Measurements from ENCODE around the gene GNAZ. TPM values are rescaled to one million over a fixed set of nuclear protein-coding genes. Genes with fewer than 3 reads are reported as not detected.
A peak's percentile ranks its signal among the peaks of the same experiment; 100 is the strongest.

Gene GNAZ
- total RNA-seq, 1 donor from 2014 or later, result under 0.01 TPM

GRCh38 chr22:23083315-23084021 lies 13.1 kb downstream of the GNAZ start:
- Histone ChIP-seq H3K36me3 (ENCODE audit: control insufficient read depth, insufficient read depth, low read length) (no peaks in the 10 kb centered on the region), H3K27me3 (ENCODE audit: control insufficient read depth, insufficient read depth, low read length) (no peaks in the 10 kb centered on the region), H3K4me3 (ENCODE audit: low read depth, low read length) (no peak overlapping the region)
- FAIRE-seq (no peak), DNase-seq (ENCODE audit: low read depth) (no peak)
- no peak for TF ChIP-seq CTCF (IDR thresholded peaks at IDR 0.05; ENCODE audit: insufficient read depth, low read length, severe bottlenecking)

- H3K36me3 ChIP-seq (ENCODE audit: control insufficient read depth, insufficient read depth, low read length), result no peaks in the 10 kb centered on the region
- H3K4me3 ChIP-seq (ENCODE audit: low read depth, low read length), result no peak overlapping the region
- no peak for DNase-seq (ENCODE audit: low read depth)
- TF ChIP-seq CTCF (IDR thresholded peaks at IDR 0.05; ENCODE audit: insufficient read depth, low read length, severe bottlenecking), result no peak
- peak; percentile 18 for FAIRE-seq
- H3K27me3 ChIP-seq (ENCODE audit: control insufficient read depth, insufficient read depth, low read length), result no peaks in the 10 kb centered on the region
Measured at GRCh38 chr22:23084453-23085350, 14.4 kb downstream of the GNAZ start.

GRCh38 chr22:23085351-23085671 lies 15.0 kb downstream of the GNAZ start:
- DNase-seq (ENCODE audit: low read depth) (no peak), FAIRE-seq (no peak)
- H3K4me3 ChIP-seq (ENCODE audit: low read depth, low read length), result no peak overlapping the region
- H3K27me3 ChIP-seq (ENCODE audit: control insufficient read depth, insufficient read depth, low read length), result no peaks in the 10 kb centered on the region
- no peaks in the 10 kb centered on the region for H3K36me3 ChIP-seq (ENCODE audit: control insufficient read depth, insufficient read depth, low read length)
- TF ChIP-seq CTCF (IDR thresholded peaks at IDR 0.05; ENCODE audit: insufficient read depth, low read length, severe bottlenecking), result no peak

- no peak for DNase-seq (ENCODE audit: low read depth)
- TF ChIP-seq CTCF (IDR thresholded peaks at IDR 0.05; ENCODE audit: insufficient read depth, low read length, severe bottlenecking), result no peak
- H3K4me3 ChIP-seq (ENCODE audit: low read depth, low read length), result no peak overlapping the region
- no peak for FAIRE-seq
- H3K27me3 ChIP-seq (ENCODE audit: control insufficient read depth, insufficient read depth, low read length), result no peaks in the 10 kb centered on the region
- no peaks in the 10 kb centered on the region for H3K36me3 ChIP-seq (ENCODE audit: control insufficient read depth, insufficient read depth, low read length)
Measured at GRCh38 chr22:23085785-23086184, 15.5 kb downstream of the GNAZ start.

- FAIRE-seq, result no peak
- TF ChIP-seq CTCF (IDR thresholded peaks at IDR 0.05; ENCODE audit: insufficient read depth, low read length, severe bottlenecking), result no peak
- H3K27me3 ChIP-seq (ENCODE audit: control insufficient read depth, insufficient read depth, low read length), result no peaks in the 10 kb centered on the region
- no peak for DNase-seq (ENCODE audit: low read depth)
- H3K36me3 ChIP-seq (ENCODE audit: control insufficient read depth, insufficient read depth, low read length), result no peaks in the 10 kb centered on the region
- H3K4me3 ChIP-seq (ENCODE audit: low read depth, low read length), result no peak overlapping the region
Measured at GRCh38 chr22:23086263-23086662, 15.9 kb downstream of the GNAZ start.
